ENCODE measurements around the gene BTBD7.
"Not testable (repeated sequence)": the region's sequence is repeated elsewhere in the genome, so short reads cannot be mapped to it uniquely, and the experiment has no call there.

BTBD7 gene, protein sequence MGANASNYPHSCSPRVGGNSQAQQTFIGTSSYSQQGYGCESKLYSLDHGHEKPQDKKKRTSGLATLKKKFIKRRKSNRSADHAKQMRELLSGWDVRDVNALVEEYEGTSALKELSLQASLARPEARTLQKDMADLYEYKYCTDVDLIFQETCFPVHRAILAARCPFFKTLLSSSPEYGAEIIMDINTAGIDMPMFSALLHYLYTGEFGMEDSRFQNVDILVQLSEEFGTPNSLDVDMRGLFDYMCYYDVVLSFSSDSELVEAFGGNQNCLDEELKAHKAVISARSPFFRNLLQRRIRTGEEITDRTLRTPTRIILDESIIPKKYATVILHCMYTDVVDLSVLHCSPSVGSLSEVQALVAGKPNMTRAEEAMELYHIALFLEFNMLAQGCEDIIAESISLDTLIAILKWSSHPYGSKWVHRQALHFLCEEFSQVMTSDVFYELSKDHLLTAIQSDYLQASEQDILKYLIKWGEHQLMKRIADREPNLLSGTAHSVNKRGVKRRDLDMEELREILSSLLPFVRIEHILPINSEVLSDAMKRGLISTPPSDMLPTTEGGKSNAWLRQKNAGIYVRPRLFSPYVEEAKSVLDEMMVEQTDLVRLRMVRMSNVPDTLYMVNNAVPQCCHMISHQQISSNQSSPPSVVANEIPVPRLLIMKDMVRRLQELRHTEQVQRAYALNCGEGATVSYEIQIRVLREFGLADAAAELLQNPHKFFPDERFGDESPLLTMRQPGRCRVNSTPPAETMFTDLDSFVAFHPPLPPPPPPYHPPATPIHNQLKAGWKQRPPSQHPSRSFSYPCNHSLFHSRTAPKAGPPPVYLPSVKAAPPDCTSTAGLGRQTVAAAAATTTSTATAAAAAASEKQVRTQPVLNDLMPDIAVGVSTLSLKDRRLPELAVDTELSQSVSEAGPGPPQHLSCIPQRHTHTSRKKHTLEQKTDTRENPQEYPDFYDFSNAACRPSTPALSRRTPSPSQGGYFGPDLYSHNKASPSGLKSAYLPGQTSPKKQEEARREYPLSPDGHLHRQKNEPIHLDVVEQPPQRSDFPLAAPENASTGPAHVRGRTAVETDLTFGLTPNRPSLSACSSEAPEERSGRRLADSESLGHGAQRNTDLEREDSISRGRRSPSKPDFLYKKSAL

DNA sequence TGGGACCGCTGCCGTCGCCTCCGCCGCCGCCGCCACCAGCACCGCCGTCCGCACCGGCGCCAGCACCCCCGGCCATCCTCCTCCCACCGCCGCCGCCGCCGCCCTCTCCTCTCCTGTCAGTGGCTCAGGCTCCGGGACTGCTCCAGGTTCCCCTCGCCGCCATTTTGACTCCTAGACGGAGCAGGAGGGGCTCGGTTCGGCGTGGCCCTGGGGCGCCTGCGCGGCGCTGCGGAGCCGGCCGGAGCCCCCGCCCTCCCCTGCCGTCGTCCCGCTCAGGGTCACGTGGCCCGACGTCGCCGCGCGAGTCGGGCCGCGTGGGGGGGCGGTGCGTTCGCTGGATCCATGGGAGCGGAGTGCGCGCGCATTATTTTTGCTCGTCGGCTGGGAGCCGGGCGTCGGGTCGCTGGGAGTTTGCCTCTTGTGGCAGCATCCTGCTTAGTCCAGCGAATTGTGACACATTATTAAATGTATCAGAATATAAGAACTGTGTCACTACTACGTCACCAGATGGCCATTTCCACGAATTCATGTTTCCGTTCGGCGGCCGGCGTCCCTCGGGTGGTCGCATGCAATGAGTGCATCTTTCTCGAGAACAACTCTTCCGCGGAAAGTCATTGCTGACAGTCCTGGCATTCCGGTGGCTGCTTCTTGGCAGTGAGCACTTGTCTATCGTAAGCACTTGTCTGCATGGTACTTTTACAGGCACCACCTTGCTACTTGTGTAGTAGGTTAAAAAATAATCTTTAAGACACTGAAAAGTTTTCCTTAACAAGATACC is at the start of gene BTBD7:
BTBD7 (minus strand) TSS at position 184 of the 778 bp plus-strand sequence. CDS start 36,985 bp downstream, outside the sequence.
- DNase-seq (ENCODE audit: low read depth), result peak; percentile 88

DNA sequence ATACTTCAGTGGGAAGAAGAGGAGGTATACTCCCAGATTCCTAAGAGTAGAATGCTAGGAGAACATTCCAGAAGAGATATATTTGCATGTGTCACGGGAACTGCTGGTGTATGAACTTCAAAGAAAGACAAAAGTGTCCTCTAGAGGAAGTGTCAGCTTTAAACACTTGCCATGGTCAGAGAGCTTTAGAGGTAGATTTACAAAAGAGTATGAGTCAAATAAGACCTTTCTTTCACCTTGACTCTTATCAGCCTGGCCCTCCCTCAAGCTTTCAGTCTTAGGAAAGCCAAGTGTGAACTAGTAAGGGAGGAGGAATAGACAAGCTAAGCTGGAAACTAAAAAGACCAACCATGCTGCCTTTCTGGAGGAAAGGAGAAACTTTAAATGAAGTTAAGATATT is 48.8 kb upstream of the BTBD7 start:
- DNase-seq (ENCODE audit: low read depth), result no peak

DNA sequence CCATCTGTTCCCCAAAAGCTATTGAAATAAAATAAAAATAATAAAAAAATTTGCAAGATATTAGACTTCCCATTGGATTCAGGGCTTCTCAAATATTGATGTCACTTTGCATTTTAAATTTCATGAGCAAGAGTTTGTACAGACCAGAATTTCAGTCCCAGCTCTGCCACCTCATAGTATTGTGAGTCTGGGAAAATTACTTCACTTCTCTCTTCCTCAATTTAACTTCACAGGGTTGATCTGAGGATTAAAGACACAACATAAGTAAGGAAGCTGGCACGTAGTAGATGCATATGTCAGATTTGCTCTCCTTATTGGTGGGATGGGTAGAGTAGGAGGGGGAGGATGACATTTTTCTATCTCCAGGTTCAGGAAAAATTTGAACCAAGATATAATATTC is 47.0 kb upstream of the BTBD7 start:
- no peak for DNase-seq (ENCODE audit: low read depth)

DNA sequence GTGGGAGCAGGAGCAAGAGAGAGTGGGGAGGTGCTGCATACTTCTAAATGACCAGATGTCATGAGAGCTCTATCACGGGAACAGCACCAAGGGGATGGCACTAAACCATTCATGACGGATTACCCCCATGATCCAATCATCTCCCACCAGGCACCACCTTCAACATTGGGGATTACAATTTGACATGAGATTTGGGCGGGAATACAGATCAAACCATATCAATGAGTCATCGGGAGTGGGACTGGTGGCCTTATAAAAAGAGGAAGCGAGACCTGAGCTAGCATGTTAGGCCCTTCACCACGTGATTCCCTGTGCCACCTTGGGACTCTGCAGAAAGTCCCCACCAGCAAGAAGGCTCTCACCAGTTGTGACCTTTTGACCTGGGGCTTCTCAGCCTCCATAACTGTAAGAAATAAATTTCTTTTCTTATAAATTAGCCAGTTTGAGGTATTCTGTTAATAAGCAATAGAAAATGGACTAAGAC is 42.9 kb upstream of the BTBD7 start:
- DNase-seq (ENCODE audit: low read depth), result no peak

DNA sequence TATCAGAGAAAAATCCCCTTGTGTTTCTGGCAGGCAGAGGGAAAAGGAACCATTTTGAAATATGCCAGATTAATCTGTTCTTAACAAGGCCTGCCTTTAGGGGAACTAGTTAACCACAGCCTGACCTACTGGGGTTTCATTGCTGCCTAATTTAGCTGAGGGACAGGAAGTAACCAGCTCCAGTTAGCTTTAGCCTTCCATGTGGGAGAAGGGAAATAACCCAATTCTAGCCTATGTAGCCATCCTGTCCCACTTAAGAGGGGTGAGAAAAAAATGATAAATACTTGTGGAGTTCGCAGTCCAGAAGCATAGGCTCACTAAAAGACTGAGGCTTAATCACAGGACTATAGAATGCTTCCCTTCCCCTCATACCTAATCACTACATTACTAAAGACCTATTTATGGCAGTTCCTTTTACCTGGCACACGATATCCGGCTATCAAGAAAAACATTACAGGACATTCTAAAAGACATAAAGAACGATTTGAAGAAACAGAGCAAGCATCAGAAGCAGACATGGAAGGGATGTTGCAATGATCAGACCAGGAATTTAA is 37.0 kb upstream of the BTBD7 start:
- DNase-seq (ENCODE audit: low read depth), result no peak

DNA sequence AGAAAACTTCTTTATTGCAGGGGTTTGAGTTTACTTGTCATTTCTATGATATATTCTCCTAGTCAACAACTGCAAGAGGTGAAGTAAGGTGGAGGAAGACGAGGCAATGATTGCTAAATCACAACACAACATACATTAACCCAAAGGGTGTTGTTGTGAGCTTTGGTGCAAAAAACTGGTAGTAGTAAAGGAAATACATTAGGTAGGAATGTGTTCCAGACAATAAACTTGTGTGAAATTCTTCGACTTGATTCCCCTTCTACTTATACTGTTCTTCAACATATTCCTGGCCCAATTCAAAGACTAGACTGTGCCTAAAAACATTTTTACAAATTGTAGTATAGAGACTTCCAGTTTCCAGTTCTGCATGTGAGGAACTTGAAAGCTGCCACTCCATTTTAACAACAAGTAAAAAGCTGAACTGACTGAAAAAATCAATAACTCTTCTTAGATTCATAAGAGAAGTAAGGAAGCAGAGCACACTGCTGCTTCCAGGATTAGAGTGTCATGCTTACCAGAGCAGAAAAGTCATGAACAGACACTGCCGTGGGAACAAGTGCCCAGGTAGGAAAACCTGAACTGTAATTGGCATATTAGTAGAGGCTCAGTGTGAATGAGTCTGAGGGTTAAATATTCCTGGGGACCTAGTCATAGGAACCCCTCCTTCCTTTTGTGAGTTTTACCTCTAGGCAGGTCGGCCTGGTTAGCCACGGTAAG is 36.3 kb upstream of the BTBD7 start:
- DNase-seq (ENCODE audit: low read depth), result no peak

DNA sequence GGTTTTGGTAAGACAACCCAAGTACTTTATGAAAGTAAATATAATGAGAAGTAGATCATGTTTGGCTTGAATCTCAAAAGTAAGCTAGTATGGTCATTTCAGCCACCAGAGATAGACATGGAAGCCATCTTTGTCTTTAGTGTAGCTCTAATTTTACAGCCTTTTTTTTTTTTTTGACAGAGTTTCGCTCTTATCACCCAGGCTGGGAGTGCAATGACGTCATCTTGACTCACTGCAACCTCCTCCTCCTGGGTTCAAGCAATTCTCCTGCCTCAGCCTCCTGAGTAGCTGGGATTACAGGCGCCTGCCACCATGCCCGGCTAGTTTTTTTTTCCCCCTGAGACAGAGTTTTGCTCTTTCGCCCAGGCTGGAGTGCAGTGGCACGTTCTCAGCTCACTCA is 22.0 kb upstream of the BTBD7 start:
- DNase-seq (ENCODE audit: low read depth), result not testable (repeated sequence)

DNA sequence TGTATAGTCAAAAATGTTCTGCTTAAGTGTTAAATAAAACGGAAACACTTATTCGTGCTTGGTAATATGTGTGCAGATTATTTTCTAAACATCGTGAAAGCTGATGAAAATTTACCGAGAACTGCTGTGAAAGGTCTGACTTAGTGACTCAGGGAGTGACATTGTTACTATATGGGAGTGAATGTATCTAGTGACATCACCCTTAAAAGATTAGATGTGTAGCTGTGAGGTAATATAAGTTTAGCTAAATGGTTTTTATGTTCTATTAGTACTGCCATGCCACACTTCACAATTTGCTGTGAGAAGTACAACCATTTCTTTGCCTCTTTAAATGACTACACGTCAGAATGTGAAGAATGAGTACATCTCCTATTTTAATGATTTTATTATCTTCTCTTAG is 15.5 kb upstream of the BTBD7 start:
- DNase-seq (ENCODE audit: low read depth), result no peak

DNA sequence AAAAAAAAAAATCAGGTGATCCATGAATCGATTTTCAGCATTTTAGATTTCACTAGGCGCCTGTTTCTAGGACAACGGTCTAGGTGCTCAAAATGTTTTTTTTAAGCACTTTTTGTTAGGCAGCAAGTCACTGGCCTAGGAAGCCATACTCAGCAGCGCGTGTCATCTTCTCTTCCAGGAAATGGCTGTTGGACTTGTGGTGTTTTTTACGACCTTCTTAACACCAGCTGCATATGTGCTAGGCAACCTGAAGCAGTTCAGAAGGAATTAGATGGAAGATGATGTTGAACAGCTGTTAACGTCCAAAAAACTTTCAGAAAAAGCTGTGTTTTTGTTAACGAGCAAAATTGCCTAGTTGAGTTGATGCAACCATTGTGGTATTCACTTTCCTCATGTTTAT is 15.0 kb upstream of the BTBD7 start:
- DNase-seq (ENCODE audit: low read depth), result no peak

DNA sequence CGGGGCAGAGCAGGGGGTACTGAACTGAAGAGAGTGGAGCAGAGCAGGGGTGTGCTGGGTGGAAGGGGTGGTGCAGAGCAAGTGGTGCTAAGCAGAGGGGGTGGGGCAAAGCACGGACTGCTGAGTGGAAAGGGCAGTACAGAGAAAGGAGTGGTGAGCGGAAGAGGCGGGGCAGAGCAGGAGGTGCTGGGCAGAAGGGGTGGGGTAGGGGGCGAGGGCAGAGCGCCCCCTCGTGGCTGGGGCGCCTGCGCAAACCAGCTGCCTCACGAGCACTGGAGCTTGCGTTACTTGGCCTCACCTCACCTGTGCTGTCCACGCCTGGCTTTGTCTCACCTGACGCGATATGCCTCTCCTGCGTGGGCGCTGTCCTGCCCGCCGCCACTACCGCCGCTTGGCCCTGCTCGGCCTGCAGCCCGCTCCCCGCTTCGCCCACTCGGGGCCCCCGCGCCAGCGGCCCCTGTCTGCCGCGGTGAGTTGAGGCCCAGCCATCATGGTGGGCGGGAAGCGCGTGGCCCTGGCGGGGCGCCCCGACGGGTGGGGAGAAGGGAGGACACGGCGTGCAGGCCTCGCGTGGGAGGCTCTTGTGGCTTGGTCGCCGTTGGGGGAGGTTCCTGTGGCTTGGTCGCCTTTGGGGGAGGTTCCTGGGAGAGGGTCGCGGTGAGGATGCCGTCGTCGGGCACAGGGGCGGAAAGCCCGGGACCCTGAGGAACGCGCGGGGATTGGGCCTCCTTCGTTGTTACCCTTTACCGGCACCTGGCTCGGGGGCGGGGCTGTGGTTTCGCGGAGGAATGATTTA is 14.3 kb upstream of the BTBD7 start, which contains the start of gene COX8C:
COX8C (plus strand) TSS at position 257 of the 796 bp plus-strand sequence; CDS start at position 344, 87 bp downstream.
- DNase-seq (ENCODE audit: low read depth), result no peak

DNA sequence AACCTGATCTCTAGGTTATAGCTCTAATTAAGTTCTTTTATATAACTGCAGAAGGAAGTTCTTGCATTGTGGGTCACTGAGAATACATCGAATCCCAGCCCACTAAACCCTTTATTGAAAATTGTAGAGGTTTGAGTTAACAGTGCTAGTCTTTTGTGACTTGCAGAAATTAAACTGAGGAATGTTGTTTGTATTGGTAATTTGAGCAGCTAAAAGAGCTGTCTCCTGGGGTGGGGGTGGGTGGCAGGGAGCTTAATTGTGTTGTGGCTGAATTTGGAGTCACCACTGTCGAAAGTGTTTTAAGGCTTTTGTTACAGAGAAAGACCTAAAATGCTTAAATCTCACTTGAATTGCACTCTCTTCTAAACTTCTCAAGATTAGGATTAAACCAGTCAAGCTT is 11.0 kb upstream of the BTBD7 start:
- no peak for DNase-seq (ENCODE audit: low read depth)

DNA sequence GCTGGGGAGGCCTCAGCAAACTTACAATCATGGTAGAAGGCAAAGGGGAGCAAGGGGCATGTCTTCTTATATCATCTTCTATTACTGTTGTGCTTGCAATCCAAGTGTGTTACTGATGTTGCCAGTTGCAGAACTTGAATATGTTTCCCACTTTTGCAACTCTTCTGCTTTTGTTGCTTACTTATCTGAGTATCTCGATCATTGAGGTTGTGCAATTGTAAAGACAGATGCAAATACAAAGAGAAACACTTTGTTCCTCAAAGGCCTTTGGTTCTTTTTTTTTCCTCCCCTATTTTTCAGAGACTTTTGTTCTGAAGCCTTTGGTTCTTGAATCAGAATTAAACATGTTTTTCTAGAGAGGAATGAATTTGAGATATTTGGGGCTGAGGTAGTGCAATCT is 10.4 kb upstream of the BTBD7 start:
- DNase-seq (ENCODE audit: low read depth), result no peak

DNA sequence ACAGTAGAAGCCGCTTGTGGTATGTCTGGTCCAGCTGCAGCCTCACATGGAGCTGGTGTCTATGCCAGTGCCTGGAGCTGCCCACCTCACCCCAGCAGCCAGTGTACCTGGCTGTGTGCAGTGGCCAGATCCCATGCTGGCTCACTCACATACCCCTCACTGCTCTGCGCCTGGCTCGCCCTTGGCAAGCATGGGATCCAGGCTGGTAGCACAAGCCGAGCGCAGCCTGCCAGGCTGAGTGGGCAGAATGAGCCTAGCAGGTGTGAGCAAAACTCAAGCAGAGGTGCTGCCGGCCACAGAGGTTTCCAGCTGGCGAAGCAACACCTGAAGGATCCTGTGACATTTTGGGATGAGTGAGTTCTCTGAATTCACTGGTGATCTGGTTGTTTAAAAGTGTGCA is 5.0 kb upstream of the BTBD7 start:
- DNase-seq (ENCODE audit: low read depth), result no peak

DNA sequence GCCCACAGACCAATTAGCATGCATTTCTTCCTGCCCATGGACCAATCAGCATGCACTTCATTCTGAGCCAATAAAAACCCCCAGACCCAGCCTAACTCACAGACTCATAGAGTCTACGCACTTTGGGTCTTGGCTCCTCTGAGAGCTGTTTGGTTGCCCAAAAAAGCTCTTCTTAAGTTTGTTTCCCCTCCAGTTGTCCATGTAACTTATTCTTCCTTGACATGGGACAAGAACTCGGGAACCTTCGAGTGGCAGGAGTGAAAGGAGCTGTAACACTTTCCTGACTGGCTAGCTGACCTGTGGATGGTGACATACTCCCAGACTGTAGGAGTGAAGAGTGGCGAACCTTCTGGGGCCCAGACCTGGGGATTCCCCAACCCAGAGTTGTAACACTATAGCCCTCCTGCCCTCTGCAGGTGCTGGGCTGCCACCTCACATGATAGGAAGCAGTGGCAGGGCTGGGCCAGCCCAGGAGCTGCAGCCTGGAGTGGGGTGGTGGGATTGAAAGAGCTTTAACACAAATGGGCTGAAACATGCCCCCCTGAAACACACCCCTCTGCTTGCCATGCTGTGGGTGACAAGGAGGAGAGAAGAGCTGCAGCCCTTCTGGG is 4.4 kb upstream of the BTBD7 start:
- no peak for DNase-seq (ENCODE audit: low read depth)

DNA sequence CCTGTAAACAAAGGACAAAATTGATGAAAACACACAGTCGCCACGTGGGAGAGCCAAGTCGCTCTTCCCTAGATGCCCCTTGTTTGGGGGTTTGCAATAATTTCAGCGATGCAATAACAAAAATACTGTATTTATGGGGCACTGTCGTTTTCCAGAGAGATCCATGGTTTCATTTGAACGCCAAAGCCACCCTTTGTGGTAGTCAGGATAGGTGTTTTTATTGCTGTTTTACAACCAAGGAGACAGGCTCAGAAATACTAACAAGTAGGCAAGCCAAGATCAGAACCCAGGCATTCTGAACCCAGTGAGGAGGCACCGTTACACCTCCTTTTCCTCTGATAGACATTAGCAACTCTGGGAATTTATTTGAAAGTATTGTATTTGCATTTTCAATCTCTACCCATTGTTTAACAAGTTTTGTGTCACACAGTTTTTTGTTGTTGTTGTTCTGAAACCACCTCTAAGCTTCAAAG is 831 bp upstream of the BTBD7 start:
- no peak for DNase-seq (ENCODE audit: low read depth)

DNA sequence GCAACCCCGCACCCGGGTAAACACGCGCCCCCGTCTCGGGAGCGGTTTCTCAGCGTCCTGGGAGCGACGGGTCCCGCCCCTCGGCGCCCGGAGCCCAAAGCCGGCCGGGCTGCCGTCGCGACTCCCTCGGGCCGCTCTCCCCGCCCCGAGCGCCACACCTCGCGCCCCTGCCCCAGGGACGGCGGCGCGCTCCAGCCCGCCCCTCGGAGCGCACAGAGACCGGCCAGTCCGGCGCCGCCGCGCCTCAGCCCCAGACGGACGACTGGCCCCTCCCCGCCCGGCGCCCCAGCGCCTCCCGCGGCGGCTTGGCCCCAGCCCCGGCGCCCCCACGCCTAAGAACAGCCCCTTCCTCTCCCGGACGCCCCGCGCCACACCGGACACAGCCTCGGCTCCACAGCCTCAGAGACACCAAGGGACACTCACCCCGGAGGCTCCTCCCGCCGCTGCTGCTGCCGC is 411 bp downstream of the BTBD7 start:
- DNase-seq (ENCODE audit: low read depth), result peak; percentile 14

DNA sequence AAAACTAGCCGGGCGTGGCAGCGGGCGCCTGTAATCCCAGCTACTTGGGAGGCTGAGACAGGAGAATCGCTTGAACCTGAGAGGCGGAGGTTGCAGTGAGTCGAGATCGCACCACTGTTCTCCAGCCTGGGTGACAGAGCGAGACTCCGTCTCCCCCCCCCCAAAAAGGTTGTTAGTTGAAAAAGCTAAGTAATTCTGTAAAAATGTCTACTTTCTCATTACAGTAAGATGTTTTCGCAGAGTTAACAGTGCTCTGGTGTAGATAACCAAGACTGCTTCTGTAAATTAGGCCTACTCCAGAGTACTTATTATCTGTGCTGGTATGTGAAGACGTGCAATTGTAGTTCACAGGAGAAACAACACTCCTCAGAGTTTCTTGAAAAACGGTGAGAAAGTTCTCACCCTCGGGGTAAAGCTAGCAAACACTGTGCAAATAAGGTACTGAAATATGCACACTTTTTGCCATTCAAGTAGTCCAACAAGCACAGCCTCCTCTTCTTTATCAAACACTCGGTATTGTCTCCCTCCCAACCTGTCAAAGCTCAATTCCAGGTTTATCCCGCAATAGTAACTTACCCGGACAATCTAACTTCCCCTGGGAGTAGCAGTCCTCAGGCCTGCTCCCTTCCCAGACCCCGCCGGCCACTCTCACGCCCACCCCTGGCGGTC is 974 bp downstream of the BTBD7 start:
- DNase-seq (ENCODE audit: low read depth), result no peak

DNA sequence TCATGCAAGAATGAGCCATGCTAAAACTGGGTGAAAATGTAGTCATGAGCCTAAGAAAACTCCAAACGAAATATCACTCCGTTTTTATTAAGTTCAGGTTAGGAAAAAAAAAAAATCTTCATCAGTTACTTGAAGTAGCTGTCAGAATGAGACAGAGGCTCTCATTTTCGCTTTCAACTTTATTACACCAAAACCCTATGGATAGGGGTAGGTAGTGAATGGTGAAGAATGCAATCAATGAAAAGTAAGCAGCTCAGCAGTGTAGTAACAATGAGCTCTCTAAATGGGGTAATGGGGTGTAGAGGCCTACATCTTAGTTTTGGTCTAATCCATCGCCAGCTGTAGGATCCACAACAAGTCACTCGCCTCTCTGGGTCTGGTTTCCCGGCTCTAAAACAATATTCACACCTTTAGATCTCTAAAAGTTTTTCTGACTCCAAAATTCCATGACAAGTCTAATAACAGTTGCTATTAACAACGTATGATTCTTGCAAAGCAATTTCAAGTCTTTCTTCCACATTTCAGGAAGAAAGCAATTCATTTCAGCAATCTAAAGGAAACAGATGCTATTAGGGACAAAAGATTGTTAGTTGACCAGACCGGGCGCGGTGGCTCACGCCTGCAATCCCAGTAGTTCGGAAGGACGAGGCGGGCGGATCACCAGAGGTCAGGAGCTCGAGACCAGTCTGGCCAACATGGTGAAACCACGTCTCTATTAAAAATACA is 1.7 kb downstream of the BTBD7 start:
- no peak for DNase-seq (ENCODE audit: low read depth)
